GOT3 (cell line): ENCODE results near the gene KLRF1.

ENCODE experiments used
- DNase-seq: peaks from one replicate; lab custom pipeline; 2025; ENCODE audit warnings: mixed read lengths; lab: John Stamatoyannopoulos, UW

KLRF1 gene

GRCh38 chr12:9827209-9827888 lies at the start of gene KLRF1:
Gene KLRF1, plus strand, starts transcription at chr12:9827481. Its CDS starts 64 bp downstream, at chr12:9827545.
- no peak for DNase-seq

GRCh38 chr12:9779209-9779608 lies 48.1 kb upstream of the KLRF1 start:
- no peak for DNase-seq

- no peak for DNase-seq
Observed at GRCh38 chr12:9781360-9781759, 45.9 kb upstream of the KLRF1 start.

GRCh38 chr12:9782547-9783382 lies 44.5 kb upstream of the KLRF1 start:
- DNase-seq, result no peak

GRCh38 chr12:9784326-9784725 lies 43.0 kb upstream of the KLRF1 start:
- DNase-seq, result no peak

- DNase-seq, result no peak
Observed at GRCh38 chr12:9784816-9785215, 42.5 kb upstream of the KLRF1 start.

GRCh38 chr12:9786726-9787717 lies 40.3 kb upstream of the KLRF1 start:
- DNase-seq, result no peak

GRCh38 chr12:9792185-9792900 lies 34.9 kb upstream of the KLRF1 start:
- DNase-seq, result no peak

- no peak for DNase-seq
Observed at GRCh38 chr12:9792961-9793617, 34.2 kb upstream of the KLRF1 start.

- no peak for DNase-seq
Observed at GRCh38 chr12:9793779-9794395, 33.4 kb upstream of the KLRF1 start.

GRCh38 chr12:9794484-9795093 lies 32.7 kb upstream of the KLRF1 start:
- DNase-seq, result no peak

- no peak for DNase-seq
Observed at GRCh38 chr12:9795945-9796344, 31.3 kb upstream of the KLRF1 start.

GRCh38 chr12:9796346-9796745 lies 30.9 kb upstream of the KLRF1 start:
- DNase-seq, result no peak

GRCh38 chr12:9796971-9797370 lies 30.3 kb upstream of the KLRF1 start:
- DNase-seq, result no peak

- DNase-seq, result no peak
Observed at GRCh38 chr12:9797722-9798619, 29.3 kb upstream of the KLRF1 start.

- no peak for DNase-seq
Observed at GRCh38 chr12:9799961-9800360, 27.3 kb upstream of the KLRF1 start.

GRCh38 chr12:9805883-9806282 lies 21.4 kb upstream of the KLRF1 start:
- no peak for DNase-seq

- no peak for DNase-seq
Observed at GRCh38 chr12:9806714-9807113, 20.6 kb upstream of the KLRF1 start.

- no peak for DNase-seq
Observed at GRCh38 chr12:9808504-9808903, 18.8 kb upstream of the KLRF1 start.
